ENCODE measurements around the gene ST14. TPM values are rescaled to one million over a fixed set of nuclear protein-coding genes. Genes with fewer than 3 reads are reported as not detected.

Gene ST14
- total and polyA plus RNA-seq, 10 donors: 7.1 to 25.9 (median 12.5) TPM

DNA sequence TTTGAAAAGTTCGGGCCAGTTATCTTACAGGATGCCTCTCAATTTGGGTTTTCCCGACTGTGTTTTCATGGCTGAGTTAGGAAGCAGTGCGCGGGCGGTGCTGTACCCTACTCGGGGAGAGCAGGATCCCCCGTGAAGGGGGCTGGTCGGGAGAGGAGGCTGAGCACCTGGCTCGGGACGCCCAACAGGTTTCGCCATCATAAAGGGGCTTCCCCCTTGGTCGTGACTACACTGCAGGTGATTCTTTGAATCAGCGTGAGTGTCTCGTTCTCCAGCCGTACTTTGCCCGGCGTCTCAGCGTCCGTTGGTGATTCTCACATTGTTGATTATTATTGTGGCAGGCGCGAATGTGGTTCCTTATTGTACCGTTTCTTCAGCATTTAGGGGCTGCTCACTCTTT, 46.6 kb downstream of the ST14 start:
- Histone ChIP-seq H3K27me3 (replicated peaks in 1 of 7) (no peaks in the 10 kb centered on the region), H3K4me3 (no peak overlapping the region), H3K36me3 (peaks cover 0 to 23% (median 0%) of the 10 kb centered on the region in 6 donors), H3K4me1 (peaks cover 0 to 21% (median 14%) of the 10 kb centered on the region in 6 donors), H3K9me3 (no peaks in the 10 kb centered on the region), H3K27ac (no peak overlapping the region)
- TF ChIP-seq, protein P1, sequence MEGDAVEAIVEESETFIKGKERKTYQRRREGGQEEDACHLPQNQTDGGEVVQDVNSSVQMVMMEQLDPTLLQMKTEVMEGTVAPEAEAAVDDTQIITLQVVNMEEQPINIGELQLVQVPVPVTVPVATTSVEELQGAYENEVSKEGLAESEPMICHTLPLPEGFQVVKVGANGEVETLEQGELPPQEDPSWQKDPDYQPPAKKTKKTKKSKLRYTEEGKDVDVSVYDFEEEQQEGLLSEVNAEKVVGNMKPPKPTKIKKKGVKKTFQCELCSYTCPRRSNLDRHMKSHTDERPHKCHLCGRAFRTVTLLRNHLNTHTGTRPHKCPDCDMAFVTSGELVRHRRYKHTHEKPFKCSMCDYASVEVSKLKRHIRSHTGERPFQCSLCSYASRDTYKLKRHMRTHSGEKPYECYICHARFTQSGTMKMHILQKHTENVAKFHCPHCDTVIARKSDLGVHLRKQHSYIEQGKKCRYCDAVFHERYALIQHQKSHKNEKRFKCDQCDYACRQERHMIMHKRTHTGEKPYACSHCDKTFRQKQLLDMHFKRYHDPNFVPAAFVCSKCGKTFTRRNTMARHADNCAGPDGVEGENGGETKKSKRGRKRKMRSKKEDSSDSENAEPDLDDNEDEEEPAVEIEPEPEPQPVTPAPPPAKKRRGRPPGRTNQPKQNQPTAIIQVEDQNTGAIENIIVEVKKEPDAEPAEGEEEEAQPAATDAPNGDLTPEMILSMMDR (IDR thresholded peaks at IDR 0.05 in 8 of 11, conservative IDR thresholded peaks at IDR 0.05 in 3 of 11): no peak
- TF ChIP-seq POLR2A (IDR thresholded peaks at IDR 0.05) (no peak), POLR2AphosphoS5 (IDR thresholded peaks at IDR 0.05) (no peak)
- 83 to 92% (median 85%) methylated on average over 18 to 22 of the region's 22 CpGs for WGBS, 5 donors
- peak; percentile 60 for DNase-seq
- intact Hi-C loops (cut with DNase I; ENCODE audit: low total_unique reads): no loop called here

DNA sequence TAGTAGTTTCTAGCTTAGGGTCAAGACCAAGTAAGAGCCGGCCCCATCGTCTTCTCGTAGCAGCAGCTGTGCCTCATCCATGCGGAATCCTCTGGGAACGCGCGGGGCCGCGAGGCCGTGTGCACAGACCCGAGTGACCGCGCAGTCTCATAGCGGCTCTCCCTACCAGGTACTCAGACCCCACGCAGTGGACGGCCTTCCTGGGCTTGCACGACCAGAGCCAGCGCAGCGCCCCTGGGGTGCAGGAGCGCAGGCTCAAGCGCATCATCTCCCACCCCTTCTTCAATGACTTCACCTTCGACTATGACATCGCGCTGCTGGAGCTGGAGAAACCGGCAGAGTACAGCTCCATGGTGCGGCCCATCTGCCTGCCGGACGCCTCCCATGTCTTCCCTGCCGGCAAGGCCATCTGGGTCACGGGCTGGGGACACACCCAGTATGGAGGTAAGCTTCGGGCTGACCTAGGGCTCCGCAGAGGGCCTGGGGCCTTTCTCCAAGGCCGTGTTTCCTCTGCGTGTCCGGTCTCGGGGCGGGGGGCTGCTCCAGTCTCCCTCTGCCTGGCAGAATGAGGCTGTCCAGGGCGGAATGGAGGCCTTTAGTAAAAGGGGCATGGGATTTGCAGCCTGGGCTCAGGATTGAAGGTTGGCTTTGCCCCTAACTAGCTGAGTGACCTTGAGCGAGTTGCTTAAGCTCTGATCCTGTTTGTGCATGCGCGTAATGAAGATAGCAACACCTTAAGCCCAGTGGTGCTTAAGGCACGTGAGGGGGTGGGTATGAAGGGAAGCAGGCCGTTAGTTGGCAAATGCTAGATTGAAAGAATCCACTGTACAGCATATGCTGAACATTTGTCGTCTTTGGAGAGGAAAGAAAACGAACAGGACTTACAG, 48.9 kb downstream of the ST14 start:
- intact Hi-C loops (cut with DNase I; ENCODE audit: low total_unique reads): no loop called here
- Histone ChIP-seq H3K27ac (no peak overlapping the region), H3K27me3 (replicated peaks in 1 of 7) (peaks cover 0 to 11% (median 0%) of the 10 kb centered on the region in 7 donors), H3K4me1 (peaks cover 0 to 11% (median 8%) of the 10 kb centered on the region in 6 donors), H3K36me3 (peaks cover 0 to 23% (median 0%) of the 10 kb centered on the region in 6 donors), H3K9me3 (no peaks in the 10 kb centered on the region), H3K4me3 (no peak overlapping the region)
- WGBS, 5 donors: 88 to 94% (median 90%) methylated on average over 44 to 45 of the region's 45 CpGs
- peak; percentile 77 for DNase-seq
- TF ChIP-seq, protein P1 (IDR thresholded peaks at IDR 0.05 in 8 of 11, conservative IDR thresholded peaks at IDR 0.05 in 3 of 11): no peak
- TF ChIP-seq POLR2AphosphoS5 (IDR thresholded peaks at IDR 0.05) (no peak), POLR2A (IDR thresholded peaks at IDR 0.05) (no peak)

DNA sequence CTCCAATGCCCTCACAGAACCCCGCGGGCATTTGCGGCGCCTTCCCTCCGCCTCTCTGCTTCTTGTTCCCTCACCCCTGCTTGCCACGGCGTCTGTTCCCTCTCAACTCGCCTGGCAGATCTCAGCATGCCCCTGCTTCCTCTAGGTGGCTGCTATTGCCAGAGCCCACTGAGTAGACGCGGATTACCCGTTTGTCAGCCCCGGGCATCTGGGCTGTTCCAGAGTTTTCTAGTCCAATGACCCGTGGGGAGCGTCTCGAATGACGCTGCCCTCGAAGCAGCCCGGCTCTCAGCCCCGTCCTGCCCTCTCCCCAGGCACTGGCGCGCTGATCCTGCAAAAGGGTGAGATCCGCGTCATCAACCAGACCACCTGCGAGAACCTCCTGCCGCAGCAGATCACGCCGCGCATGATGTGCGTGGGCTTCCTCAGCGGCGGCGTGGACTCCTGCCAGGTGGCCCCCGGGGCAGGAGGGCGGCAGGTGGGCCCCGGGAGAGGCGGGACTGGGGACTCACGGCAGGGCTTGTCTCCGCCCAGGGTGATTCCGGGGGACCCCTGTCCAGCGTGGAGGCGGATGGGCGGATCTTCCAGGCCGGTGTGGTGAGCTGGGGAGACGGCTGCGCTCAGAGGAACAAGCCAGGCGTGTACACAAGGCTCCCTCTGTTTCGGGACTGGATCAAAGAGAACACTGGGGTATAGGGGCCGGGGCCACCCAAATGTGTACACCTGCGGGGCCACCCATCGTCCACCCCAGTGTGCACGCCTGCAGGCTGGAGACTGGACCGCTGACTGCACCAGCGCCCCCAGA, 49.7 kb downstream of the ST14 start:
- WGBS, 5 donors: 89 to 95% (median 90%) methylated on average over 46 to 53 of the region's 53 CpGs

More for the DNA sequence above, 49.7 kb downstream of the ST14 start:
- no peak overlapping the region for H3K27ac ChIP-seq
- H3K4me3 ChIP-seq: no peak overlapping the region
- H3K9me3 ChIP-seq: no peaks in the 10 kb centered on the region
- peaks cover 0 to 11% (median 0%) of the 10 kb centered on the region in 7 donors for H3K27me3 ChIP-seq (replicated peaks in 1 of 7)
- H3K4me1 ChIP-seq: peaks cover 0 to 9% (median 8%) of the 10 kb centered on the region in 6 donors
- TF ChIP-seq, protein P1 (IDR thresholded peaks at IDR 0.05 in 8 of 11, conservative IDR thresholded peaks at IDR 0.05 in 3 of 11): no peak
- TF ChIP-seq POLR2A (IDR thresholded peaks at IDR 0.05) (no peak), POLR2AphosphoS5 (IDR thresholded peaks at IDR 0.05) (no peak)
- DNase-seq: no peak
- H3K36me3 ChIP-seq: peaks cover 0 to 23% (median 0%) of the 10 kb centered on the region in 6 donors
- intact Hi-C loops (cut with DNase I; ENCODE audit: low total_unique reads): no loop called here
